Measurements from ENCODE around the gene FHOD3.
A peak's percentile ranks its signal among the peaks of the same experiment; 100 is the strongest.

FHOD3 gene

DNA sequence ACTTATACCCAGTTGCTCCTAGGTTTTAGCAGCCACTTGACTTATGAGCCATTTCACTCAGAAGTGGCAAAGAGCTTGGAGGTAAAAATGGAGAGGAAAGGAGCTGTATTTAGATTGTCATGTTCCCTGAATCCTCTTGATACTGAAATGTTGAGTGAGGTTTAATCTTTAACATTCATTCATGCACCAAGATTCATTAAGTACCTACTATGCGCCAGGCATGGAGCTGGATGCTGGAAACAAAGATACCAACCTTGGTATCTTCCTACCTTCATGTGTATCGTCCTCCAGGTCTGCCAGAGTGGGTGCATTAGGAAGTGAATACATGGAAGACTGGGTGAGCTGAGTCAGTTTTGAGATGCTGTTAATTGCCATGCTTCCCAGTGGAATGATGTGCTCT is 507.6 kb downstream of the FHOD3 start:
- Histone ChIP-seq H2AFZ (ENCODE audit: low read length) (no peak overlapping the region), H4K20me1 (ENCODE audit: insufficient read depth, low read length, poor library complexity, severe bottlenecking) (peaks cover 9% of the 10 kb centered on the region), H3K9me2 (replicated peaks; ENCODE audit: low read depth, low read length) (no peaks in the 10 kb centered on the region), H3K79me2 (ENCODE audit: insufficient read depth, low read length) (peaks cover 5% of the 10 kb centered on the region; the same call in 1 of the 2 replicates), H3K27me3 (ENCODE audit: insufficient read depth, low read length, poor library complexity, severe bottlenecking) (no peaks in the 10 kb centered on the region), H3K4me1 (ENCODE audit: insufficient read depth, low read length, poor library complexity, severe bottlenecking) (peaks cover 4% of the 10 kb centered on the region), H3K36me3 (ENCODE audit: insufficient read depth, low read length) (peaks cover 77% of the 10 kb centered on the region; the same call in 1 of the 2 replicates), H3K9me3 (ENCODE audit: insufficient read depth, low read depth, low read length) (no peaks in the 10 kb centered on the region), H3K4me3 (ENCODE audit: low read length, poor library complexity, severe bottlenecking) (no peak overlapping the region), H3K9ac (ENCODE audit: low read depth, low read length, poor library complexity, severe bottlenecking) (no peak overlapping the region), H3K4me2 (ENCODE audit: low read depth, low read length, poor library complexity, severe bottlenecking) (no peak overlapping the region), H3F3A (ENCODE audit: low read depth) (no peaks in the 10 kb centered on the region)
- TF ChIP-seq EZH2phosphoT487 (IDR thresholded peaks at IDR 0.05; ENCODE audit: borderline replicate concordance): no peak
- no peak for TF ChIP-seq CTCF (conservative IDR thresholded peaks at IDR 0.05; ENCODE audit: low read length)

- Histone ChIP-seq H2AFZ (ENCODE audit: low read length) (no peak overlapping the region), H4K20me1 (ENCODE audit: insufficient read depth, low read length, poor library complexity, severe bottlenecking) (peaks cover 9% of the 10 kb centered on the region), H3K4me1 (ENCODE audit: insufficient read depth, low read length, poor library complexity, severe bottlenecking) (peaks cover 4% of the 10 kb centered on the region), H3F3A (ENCODE audit: low read depth) (no peaks in the 10 kb centered on the region), H3K9ac (ENCODE audit: low read depth, low read length, poor library complexity, severe bottlenecking) (no peak overlapping the region), H3K9me2 (replicated peaks; ENCODE audit: low read depth, low read length) (no peaks in the 10 kb centered on the region), H3K9me3 (ENCODE audit: insufficient read depth, low read depth, low read length) (no peaks in the 10 kb centered on the region), H3K36me3 (ENCODE audit: insufficient read depth, low read length) (peaks cover 81% of the 10 kb centered on the region; the same call in 1 of the 2 replicates), H3K4me3 (ENCODE audit: low read length, poor library complexity, severe bottlenecking) (no peak overlapping the region), H3K27me3 (ENCODE audit: insufficient read depth, low read length, poor library complexity, severe bottlenecking) (no peaks in the 10 kb centered on the region), H3K4me2 (ENCODE audit: low read depth, low read length, poor library complexity, severe bottlenecking) (no peak overlapping the region), H3K79me2 (ENCODE audit: insufficient read depth, low read length) (peaks cover 5% of the 10 kb centered on the region; the same call in 1 of the 2 replicates)
- no peak for TF ChIP-seq CTCF (conservative IDR thresholded peaks at IDR 0.05; ENCODE audit: low read length)
- TF ChIP-seq EZH2phosphoT487 (IDR thresholded peaks at IDR 0.05; ENCODE audit: borderline replicate concordance): no peak
Observed at GRCh38 chr18:36808681-36809080, 511.2 kb downstream of the FHOD3 start.

- Histone ChIP-seq H3K27me3 (ENCODE audit: insufficient read depth, low read length, poor library complexity, severe bottlenecking) (no peaks in the 10 kb centered on the region), H3K36me3 (ENCODE audit: insufficient read depth, low read length) (peaks cover 81% of the 10 kb centered on the region; the same call in 1 of the 2 replicates), H3F3A (ENCODE audit: low read depth) (no peaks in the 10 kb centered on the region), H4K20me1 (ENCODE audit: insufficient read depth, low read length, poor library complexity, severe bottlenecking) (peaks cover 9% of the 10 kb centered on the region), H3K79me2 (ENCODE audit: insufficient read depth, low read length) (peaks cover 5% of the 10 kb centered on the region; the same call in 1 of the 2 replicates), H2AFZ (ENCODE audit: low read length) (no peak overlapping the region), H3K4me2 (ENCODE audit: low read depth, low read length, poor library complexity, severe bottlenecking) (no peak overlapping the region), H3K9ac (ENCODE audit: low read depth, low read length, poor library complexity, severe bottlenecking) (no peak overlapping the region), H3K4me3 (ENCODE audit: low read length, poor library complexity, severe bottlenecking) (no peak overlapping the region), H3K4me1 (ENCODE audit: insufficient read depth, low read length, poor library complexity, severe bottlenecking) (peaks cover 4% of the 10 kb centered on the region), H3K9me3 (ENCODE audit: insufficient read depth, low read depth, low read length) (no peaks in the 10 kb centered on the region), H3K9me2 (replicated peaks; ENCODE audit: low read depth, low read length) (no peaks in the 10 kb centered on the region)
- TF ChIP-seq CTCF (conservative IDR thresholded peaks at IDR 0.05; ENCODE audit: low read length) (peak; percentile 81), EZH2phosphoT487 (IDR thresholded peaks at IDR 0.05; ENCODE audit: borderline replicate concordance) (no peak)
Observed at GRCh38 chr18:36809590-36810381, 512.3 kb downstream of the FHOD3 start.
